ENCODE results near the gene ILKAP.

The ILKAP gene

GRCh38 chr2:238143239-238143951 is 60.1 kb downstream of the ILKAP start:
- no peak overlapping the region for H3K9ac ChIP-seq (ENCODE audit: low read depth, low read length)
- no peaks in the 10 kb centered on the region for H3K36me3 ChIP-seq (ENCODE audit: insufficient read depth, low read length)
- no peaks in the 10 kb centered on the region for H3K4me1 ChIP-seq (ENCODE audit: insufficient read depth, low read length)
- H3K27ac ChIP-seq (ENCODE audit: low read length) = no peak overlapping the region
- no peak for TF ChIP-seq EZH2 (IDR thresholded peaks at IDR 0.05; ENCODE audit: borderline replicate concordance, low read depth, low read length, severe bottlenecking)
- TF ChIP-seq CTCF (IDR thresholded peaks at IDR 0.05; ENCODE audit: borderline replicate concordance, extremely low read depth, low read length, poor library complexity, severe bottlenecking) = no peak
- DNase-seq (no peak), ATAC-seq (ENCODE audit: insufficient read depth, low read depth) (no peak)
- H3K4me3 ChIP-seq (ENCODE audit: low read depth in 1 of 2, low read length in 2 of 2) = no peak overlapping the region
- H3K79me2 ChIP-seq (ENCODE audit: insufficient read depth, low read length) = no peaks in the 10 kb centered on the region
- H3K4me2 ChIP-seq (ENCODE audit: insufficient read depth, low read length) = no peak overlapping the region
- no peaks in the 10 kb centered on the region; the same call in 1 of the 2 replicates for H4K20me1 ChIP-seq (ENCODE audit: insufficient read depth, low read length)
- H3K9me3 ChIP-seq (ENCODE audit: insufficient read depth, low read length, severe bottlenecking) = no peaks in the 10 kb centered on the region
- H2AFZ ChIP-seq (ENCODE audit: low read depth, low read length) = no peak overlapping the region
- no peaks in the 10 kb centered on the region for H3K27me3 ChIP-seq (ENCODE audit: insufficient read depth, low read length, poor library complexity)

- Histone ChIP-seq H2AFZ (ENCODE audit: low read depth, low read length) (no peak overlapping the region), H3K4me2 (ENCODE audit: insufficient read depth, low read length) (no peak overlapping the region), H4K20me1 (ENCODE audit: insufficient read depth, low read length) (no peaks in the 10 kb centered on the region; the same call in 1 of the 2 replicates), H3K79me2 (ENCODE audit: insufficient read depth, low read length) (no peaks in the 10 kb centered on the region), H3K4me1 (ENCODE audit: insufficient read depth, low read length) (no peaks in the 10 kb centered on the region), H3K4me3 (ENCODE audit: low read depth in 1 of 2, low read length in 2 of 2) (no peak overlapping the region), H3K9me3 (ENCODE audit: insufficient read depth, low read length, severe bottlenecking) (no peaks in the 10 kb centered on the region), H3K36me3 (ENCODE audit: insufficient read depth, low read length) (no peaks in the 10 kb centered on the region), H3K27me3 (ENCODE audit: insufficient read depth, low read length, poor library complexity) (no peaks in the 10 kb centered on the region), H3K27ac (ENCODE audit: low read length) (no peak overlapping the region), H3K9ac (ENCODE audit: low read depth, low read length) (no peak overlapping the region)
- ATAC-seq (ENCODE audit: insufficient read depth, low read depth) (no peak), DNase-seq (no peak)
- no peak for TF ChIP-seq EZH2 (IDR thresholded peaks at IDR 0.05; ENCODE audit: borderline replicate concordance, low read depth, low read length, severe bottlenecking)
- no peak for TF ChIP-seq CTCF (IDR thresholded peaks at IDR 0.05; ENCODE audit: borderline replicate concordance, extremely low read depth, low read length, poor library complexity, severe bottlenecking)
These were observed 60.9 kb downstream of the ILKAP start for GRCh38 chr2:238142382-238143205.

- DNase-seq = no peak
- Histone ChIP-seq H3K4me2 (ENCODE audit: insufficient read depth, low read length) (no peak overlapping the region), H3K9me3 (ENCODE audit: insufficient read depth, low read length, severe bottlenecking) (no peaks in the 10 kb centered on the region), H4K20me1 (ENCODE audit: insufficient read depth, low read length) (no peaks in the 10 kb centered on the region; the same call in 1 of the 2 replicates), H3K9ac (ENCODE audit: low read depth, low read length) (no peak overlapping the region), H2AFZ (ENCODE audit: low read depth, low read length) (no peak overlapping the region), H3K4me1 (ENCODE audit: insufficient read depth, low read length) (no peaks in the 10 kb centered on the region), H3K27me3 (ENCODE audit: insufficient read depth, low read length, poor library complexity) (no peaks in the 10 kb centered on the region), H3K79me2 (ENCODE audit: insufficient read depth, low read length) (no peaks in the 10 kb centered on the region), H3K27ac (ENCODE audit: low read length) (no peak overlapping the region), H3K4me3 (ENCODE audit: low read depth in 1 of 2, low read length in 2 of 2) (no peak overlapping the region), H3K36me3 (ENCODE audit: insufficient read depth, low read length) (no peaks in the 10 kb centered on the region)
- no peak for TF ChIP-seq CTCF (IDR thresholded peaks at IDR 0.05; ENCODE audit: borderline replicate concordance, extremely low read depth, low read length, poor library complexity, severe bottlenecking)
- no peak for TF ChIP-seq EZH2 (IDR thresholded peaks at IDR 0.05; ENCODE audit: borderline replicate concordance, low read depth, low read length, severe bottlenecking)
- no peak; the same call in 2 of the 3 replicates for ATAC-seq (ENCODE audit: insufficient read depth, low read depth)
These were observed 61.8 kb downstream of the ILKAP start for GRCh38 chr2:238141541-238142318.

Measured in DND-41 (cell line).